Measurements from ENCODE around the gene MICALL2.

DNA sequence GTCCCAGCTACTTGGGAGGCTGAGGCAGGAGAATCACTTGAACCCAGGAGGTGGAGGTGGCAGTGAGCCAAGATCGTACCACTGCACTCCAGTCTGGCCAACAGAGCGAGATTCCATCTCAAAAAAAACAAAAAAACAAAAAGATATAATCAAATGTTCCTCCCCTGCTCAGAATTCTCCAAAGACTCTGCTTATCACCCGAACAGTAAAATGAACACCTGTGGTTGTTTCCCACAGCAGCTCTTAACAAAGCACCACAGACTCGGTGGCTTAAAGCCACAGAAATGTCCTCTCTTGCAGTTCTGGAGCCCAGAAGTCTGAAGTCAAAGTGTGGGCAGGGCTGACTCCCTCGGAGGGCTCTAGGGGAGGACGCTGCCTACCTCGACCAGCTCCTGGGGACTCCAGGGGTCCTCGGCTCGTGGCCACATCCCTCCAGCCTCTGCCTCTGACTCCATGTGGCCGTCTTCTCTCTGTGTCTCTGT lies 49.0 kb upstream of the MICALL2 start:
- TF ChIP-seq, protein P1, sequence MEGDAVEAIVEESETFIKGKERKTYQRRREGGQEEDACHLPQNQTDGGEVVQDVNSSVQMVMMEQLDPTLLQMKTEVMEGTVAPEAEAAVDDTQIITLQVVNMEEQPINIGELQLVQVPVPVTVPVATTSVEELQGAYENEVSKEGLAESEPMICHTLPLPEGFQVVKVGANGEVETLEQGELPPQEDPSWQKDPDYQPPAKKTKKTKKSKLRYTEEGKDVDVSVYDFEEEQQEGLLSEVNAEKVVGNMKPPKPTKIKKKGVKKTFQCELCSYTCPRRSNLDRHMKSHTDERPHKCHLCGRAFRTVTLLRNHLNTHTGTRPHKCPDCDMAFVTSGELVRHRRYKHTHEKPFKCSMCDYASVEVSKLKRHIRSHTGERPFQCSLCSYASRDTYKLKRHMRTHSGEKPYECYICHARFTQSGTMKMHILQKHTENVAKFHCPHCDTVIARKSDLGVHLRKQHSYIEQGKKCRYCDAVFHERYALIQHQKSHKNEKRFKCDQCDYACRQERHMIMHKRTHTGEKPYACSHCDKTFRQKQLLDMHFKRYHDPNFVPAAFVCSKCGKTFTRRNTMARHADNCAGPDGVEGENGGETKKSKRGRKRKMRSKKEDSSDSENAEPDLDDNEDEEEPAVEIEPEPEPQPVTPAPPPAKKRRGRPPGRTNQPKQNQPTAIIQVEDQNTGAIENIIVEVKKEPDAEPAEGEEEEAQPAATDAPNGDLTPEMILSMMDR (IDR thresholded peaks at IDR 0.05), result no peak
- TF ChIP-seq SREBF2 (IDR thresholded peaks at IDR 0.05) (no peak), SMC3 (IDR thresholded peaks at IDR 0.05) (no peak), RAD21 (conservative IDR thresholded peaks at IDR 0.05 in 1 of 2, IDR thresholded peaks at IDR 0.05 in 1 of 2) (no peak), EP300 (IDR thresholded peaks at IDR 0.05) (no peak)
- TF ChIP-seq, protein P2, sequence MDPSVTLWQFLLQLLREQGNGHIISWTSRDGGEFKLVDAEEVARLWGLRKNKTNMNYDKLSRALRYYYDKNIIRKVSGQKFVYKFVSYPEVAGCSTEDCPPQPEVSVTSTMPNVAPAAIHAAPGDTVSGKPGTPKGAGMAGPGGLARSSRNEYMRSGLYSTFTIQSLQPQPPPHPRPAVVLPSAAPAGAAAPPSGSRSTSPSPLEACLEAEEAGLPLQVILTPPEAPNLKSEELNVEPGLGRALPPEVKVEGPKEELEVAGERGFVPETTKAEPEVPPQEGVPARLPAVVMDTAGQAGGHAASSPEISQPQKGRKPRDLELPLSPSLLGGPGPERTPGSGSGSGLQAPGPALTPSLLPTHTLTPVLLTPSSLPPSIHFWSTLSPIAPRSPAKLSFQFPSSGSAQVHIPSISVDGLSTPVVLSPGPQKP (IDR thresholded peaks at IDR 0.05; ENCODE audit: low read depth, low read length), result no peak
- TF ChIP-seq, protein P3, sequence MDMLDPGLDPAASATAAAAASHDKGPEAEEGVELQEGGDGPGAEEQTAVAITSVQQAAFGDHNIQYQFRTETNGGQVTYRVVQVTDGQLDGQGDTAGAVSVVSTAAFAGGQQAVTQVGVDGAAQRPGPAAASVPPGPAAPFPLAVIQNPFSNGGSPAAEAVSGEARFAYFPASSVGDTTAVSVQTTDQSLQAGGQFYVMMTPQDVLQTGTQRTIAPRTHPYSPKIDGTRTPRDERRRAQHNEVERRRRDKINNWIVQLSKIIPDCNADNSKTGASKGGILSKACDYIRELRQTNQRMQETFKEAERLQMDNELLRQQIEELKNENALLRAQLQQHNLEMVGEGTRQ (IDR thresholded peaks at IDR 0.05), result no peak

Data from A549 (cell line).